ENCODE data around the gene NOSTRIN.
"Not testable (repeated sequence)": the region's sequence is repeated elsewhere in the genome, so short reads cannot be mapped to it uniquely, and the experiment has no call there.

The NOSTRIN gene, protein sequence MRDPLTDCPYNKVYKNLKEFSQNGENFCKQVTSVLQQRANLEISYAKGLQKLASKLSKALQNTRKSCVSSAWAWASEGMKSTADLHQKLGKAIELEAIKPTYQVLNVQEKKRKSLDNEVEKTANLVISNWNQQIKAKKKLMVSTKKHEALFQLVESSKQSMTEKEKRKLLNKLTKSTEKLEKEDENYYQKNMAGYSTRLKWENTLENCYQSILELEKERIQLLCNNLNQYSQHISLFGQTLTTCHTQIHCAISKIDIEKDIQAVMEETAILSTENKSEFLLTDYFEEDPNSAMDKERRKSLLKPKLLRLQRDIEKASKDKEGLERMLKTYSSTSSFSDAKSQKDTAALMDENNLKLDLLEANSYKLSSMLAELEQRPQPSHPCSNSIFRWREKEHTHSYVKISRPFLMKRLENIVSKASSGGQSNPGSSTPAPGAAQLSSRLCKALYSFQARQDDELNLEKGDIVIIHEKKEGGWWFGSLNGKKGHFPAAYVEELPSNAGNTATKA

DNA sequence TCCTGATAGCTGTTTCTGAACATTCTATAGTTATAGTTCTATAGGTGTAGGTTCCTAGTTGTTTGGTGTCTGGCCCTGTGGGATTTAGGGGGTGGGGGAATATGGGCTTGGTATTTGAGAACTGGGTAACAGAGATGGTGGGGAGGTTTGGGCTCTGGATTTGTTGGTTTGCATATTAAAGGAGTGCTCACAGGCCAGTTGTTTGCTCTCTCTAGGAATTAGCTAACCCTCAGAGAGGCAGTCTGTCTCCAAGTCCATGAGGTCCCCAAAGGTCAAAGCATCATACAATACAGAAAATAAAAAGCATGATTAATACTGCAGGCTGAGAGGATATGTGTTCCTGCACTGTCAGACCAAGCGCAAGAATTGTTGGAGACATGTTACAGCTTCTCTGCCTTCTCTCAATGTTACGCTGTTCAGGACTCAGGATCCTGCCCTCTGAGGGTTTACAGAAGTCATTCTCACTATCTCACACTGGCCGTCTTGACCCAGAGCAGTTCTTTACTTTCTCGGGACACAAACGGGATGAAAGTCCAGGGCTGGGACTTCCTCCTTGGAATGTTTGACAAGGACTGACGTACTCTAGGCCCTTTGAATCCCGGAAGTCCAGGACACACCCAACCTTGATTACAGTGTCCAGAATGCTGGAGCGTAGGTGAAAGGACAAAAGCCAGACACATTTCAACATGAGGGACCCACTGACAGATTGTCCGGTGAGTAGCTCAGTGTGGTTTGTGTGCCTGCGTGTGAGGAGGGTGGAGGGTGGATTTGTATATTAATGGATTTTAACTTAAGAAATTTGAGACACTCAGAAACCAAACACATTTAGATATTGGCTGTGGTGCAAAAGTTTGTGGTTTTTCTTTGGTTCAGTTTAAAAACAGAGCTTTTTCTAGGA lies at the start of gene NOSTRIN:
TSS of gene NOSTRIN (plus strand) at position 677 of the 898 bp plus-strand sequence. CDS start at position 687, 10 bp downstream.
- no peak for DNase-seq (ENCODE audit: low read depth in 2 of 2)

DNA sequence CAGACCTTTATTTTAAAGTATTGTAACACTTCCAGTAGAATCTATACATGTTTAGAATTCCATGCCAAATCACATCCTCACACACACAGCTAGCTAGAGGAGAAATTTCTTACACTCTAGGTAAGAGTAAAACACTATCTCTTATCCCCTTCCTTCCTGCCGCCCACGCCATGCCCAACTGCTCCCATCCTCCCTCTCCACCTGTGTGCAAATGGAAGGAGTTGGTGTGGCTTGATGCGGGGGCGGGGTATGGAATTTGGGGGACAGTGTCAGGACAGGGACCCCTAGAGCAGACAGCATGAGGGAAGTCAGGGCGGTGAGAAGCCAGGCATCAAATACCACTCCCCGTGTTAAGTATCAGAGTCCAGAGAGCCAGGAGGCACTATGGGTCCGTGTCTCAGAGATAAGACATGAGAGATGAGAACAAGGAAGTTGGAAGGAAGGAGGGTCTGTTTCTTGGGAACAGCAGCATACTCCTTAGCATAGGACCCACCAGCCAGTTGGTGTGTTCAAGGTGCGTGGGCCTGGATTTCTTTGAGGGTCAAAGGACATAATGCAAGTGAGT lies 48.6 kb upstream of the NOSTRIN start:
- DNase-seq (ENCODE audit: low read depth in 2 of 2), result no peak

DNA sequence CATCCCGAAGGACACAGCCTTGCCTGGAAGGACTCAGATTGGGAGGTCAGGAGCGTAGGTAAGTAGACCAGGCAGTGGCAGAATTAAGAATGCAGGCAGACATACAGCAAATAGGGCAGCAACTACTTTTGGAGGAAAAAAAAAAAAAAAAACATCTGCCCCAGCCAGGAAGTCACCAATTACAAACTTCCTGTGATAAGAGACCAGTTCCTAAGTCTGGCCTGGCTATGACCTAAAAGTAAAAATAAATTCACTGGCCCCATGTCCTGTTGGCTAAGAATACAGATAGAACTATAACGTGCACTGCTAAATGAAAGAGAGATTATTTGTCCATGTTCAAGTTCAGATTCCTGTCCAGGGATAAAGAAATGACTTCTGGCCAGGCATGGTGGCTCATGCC lies 45.2 kb upstream of the NOSTRIN start:
- DNase-seq (ENCODE audit: low read depth in 2 of 2), result no peak

DNA sequence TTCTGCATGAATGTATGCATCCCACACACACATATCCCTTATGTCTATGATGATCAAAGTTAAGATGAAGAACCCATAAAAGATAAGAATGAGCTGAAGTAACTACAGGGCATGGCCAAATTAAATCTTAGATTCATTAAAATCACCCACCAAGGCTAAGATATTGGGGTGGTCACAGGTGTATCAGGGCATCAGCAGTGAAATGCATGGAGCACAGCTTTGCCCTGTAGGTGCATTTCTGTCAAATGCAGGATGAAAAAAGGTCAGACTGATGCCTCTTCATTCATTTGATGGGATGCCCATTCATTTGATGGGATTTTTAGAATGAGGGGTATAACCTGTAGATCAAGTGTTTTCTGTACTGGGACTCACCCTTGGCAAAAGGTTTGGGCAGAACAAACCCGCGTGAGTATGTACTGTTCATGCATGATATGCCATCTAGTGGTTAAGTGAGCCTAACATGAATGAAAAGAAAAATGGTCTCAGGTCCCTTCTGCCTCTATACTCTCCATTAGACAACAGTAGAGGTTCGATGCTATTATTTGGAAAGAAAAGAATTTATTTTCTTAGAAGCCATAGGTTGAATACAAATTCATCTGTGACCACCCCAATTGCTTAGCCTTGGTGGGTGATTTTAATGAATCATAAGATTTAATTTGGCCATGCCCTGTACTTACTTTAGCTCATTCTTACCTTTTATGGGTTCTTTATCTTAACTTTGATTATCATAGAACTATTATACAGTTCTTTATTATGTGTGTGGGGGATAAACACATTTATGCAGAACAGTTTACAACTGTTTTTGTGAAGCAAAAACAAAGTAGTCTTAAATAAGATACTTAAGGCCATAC lies 43.2 kb upstream of the NOSTRIN start:
- peak in 1 of 2 donors; percentile 7 for DNase-seq (ENCODE audit: low read depth in 2 of 2)

DNA sequence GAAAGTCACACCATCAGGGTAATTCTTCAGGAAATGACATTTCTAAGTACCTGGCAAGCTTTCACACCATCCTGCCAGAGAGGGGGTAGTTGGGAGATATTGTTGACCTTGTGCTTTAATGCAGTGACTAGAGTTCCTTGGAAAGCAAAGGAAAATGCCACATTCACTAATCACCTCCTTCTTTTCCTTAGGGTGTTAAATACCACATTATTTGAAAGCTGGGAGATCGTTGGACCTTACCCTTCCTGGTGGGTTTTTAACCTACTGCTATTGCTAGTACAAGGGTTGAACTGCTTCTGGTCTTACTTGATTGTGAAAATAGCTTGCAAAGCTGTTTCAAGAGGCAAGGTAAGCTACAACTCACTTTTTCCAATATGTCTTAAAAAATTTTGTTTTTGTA lies 37.0 kb upstream of the NOSTRIN start:
- DNase-seq (ENCODE audit: low read depth in 2 of 2), result no peak

DNA sequence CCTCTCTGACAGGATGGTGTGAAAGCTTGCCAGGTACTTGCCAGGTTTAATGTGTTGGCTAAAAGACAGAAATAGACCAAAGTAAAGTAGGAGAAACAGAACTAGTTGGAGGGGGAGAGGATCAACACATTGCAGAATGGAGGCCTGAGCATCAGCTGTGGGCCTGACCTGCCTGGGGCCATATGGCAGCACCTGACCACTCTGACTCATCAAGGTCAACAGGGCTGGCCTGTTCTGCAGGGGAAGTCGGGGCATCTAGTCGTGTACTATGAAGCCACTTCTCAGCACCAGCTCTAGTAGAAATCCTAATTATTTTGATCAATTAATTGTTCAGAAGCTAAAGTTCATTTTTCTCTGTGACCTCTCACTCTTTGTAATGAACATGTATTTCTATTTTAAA lies 35.8 kb upstream of the NOSTRIN start:
- no peak for DNase-seq (ENCODE audit: low read depth in 2 of 2)

DNA sequence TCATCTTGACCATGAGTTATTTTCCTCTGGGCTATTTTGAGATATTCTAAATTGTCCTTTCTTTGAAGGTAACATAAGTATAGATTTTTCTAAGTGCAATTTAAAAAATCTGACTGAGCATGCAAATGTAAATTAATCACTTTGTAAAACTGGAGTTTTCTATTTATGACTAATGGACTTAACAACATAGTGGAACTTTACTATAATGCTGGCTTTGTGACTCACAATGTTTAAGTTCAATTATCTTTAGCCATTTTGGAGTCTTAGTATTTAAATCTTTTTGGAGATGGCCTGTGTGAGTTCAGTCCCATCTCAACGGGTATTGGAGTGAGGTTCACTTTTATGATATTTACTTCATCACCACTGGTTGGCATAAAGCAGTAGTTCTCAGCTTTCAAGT lies 35.2 kb upstream of the NOSTRIN start:
- DNase-seq (ENCODE audit: low read depth in 2 of 2), result no peak

DNA sequence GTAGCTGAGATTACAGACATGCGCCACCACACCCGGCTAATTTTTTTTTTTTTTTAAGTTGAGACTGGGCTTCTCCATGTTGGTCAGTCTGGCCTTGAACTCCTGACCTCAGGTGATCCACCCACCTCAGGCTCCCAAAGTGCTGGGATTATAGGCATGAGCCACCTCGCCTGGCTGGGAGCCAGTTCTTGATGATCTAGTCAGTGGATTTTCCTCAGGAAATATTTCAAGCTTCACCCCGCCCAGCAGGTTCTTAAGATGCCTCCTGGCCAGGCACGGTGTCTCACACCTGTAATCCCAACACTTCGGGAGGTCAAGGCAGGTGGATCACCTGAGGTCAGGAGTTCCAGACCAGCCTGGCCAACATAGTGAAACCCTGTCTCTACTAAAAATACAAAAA lies 34.1 kb upstream of the NOSTRIN start:
- not testable (repeated sequence) for DNase-seq (ENCODE audit: low read depth in 2 of 2)

DNA sequence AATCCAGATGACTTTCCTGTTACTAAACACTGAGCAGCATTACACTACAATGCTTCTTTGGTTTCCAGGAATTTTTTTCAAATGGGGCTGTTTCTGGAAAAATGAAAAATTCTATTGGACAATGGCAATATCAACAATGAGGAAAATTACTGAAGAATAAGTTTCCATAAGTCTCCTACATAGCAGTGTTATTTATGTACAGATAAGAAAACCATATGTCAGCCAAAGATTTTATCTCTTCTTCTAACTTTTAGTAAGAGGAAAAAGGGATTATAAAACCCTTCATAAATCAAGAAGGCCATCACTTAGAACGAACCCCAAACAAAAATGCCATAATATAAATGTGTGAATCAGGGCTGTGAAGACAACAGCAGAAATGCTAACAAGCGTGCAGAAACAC lies 31.6 kb upstream of the NOSTRIN start:
- DNase-seq (ENCODE audit: low read depth in 2 of 2), result no peak

DNA sequence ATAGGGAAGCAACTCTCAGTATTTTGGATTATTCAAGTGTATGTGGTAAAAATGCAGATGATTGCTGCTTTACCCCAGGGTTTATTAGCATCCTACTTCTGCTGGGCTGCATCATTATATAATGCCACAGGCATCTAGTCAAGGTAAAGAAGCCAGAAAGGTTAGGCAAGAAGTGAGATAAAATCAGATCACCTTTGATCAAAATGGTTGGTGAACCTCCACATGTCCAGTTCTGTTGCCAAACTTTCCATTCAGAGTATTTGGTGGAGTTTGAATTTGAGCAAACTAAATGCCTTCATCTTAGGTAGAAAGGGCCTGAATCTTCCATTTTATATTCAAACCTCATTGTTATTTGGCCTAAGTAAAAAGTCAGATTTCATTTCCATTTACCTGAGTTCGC lies 29.7 kb upstream of the NOSTRIN start:
- no peak for DNase-seq (ENCODE audit: low read depth in 2 of 2)

DNA sequence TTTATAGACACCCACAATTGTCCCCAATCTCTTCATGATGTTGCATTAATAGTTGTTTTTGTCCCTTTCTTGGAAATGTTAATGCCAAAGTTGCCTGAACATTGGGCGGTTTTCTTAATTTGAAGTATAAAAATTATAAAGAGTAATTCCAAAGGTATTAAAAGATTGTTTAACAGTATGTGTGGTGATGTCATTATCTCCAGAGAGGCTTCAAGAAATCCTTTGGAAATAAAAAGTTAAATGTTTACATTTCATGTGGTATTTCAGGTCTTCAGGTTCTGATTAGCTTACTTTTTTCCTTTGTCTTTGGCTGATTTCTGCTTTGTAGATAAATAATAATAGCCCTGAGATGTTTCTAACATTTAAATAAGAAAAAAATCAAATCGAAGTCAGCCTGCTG lies 29.3 kb upstream of the NOSTRIN start:
- DNase-seq (ENCODE audit: low read depth in 2 of 2), result no peak

DNA sequence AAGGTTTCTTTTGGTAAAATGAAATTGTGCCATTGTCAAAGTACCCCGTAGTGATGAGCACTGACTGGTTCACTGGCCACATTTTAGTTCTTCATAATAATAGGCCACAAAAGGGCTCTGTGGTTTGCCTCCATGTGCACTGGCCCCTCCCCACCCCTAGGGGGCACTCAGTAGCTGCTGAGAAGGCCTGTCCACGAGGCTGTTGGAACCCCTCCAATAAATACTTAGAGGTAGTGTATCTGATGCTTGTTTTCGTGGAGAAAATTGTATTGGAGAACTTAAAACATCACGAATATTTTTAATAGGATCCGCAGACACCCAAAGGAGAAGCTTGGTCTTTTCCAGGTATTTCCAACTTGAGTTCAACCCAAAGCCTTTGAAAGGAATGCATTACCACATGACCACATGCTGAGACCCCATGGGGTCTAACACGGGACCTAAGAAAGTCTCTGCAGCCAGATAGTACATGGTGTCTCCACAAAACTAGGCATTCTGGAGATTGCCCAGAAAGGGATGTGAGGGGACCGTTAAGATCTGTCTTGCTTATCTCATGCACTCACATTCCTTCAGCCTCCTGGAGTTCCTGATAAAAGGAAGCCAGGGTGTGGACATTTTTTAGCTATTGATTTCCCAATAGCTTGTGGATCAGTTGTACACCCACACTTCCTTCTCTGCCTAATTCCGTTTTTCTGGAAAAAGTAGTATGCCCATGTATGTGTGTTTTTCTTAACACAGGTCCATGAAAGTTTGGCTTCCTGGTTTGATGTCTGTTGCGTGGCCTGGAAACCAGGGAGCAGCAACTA lies 28.5 kb upstream of the NOSTRIN start:
- peak in 1 of 2 donors; percentile 10 for DNase-seq (ENCODE audit: low read depth in 2 of 2)

DNA sequence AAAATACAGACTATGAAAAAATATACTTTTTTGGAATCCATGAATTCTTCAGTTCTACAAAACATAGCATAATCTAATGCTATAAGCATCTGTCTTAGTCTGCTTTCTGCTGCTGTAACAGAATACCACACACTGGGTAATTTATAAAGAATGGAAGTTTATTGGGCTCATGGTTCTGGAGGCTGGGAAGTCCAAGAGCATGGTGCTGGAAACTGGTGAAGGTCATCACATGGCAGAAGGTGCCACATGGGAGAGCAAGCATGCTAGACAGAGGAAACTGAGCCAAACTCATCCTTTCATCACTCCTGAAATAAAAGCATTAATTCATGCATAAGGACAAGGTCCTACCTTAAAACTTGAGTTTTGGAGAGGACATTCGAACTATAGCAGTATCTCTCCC lies 26.6 kb upstream of the NOSTRIN start:
- no peak for DNase-seq (ENCODE audit: low read depth in 2 of 2)

DNA sequence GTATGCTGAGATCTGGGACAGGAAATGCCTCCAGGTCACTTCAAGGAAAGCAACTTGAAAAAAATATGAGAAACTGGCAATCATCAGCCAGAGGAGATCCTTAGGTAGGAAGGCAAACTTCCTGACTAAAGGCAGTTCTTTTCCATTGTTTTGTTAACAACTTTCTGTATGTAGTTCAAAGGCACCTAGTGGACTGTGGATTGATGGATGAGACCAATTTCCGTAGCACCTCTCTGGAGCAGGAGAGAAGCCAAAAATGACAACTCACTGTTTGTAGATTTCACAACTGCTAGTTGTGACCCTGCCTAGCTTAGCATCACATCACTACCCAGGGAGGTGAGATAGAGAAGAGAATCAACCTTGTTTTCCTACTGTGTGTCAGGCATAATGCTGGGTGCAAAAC lies 21.8 kb upstream of the NOSTRIN start:
- DNase-seq (ENCODE audit: low read depth in 2 of 2), result no peak

DNA sequence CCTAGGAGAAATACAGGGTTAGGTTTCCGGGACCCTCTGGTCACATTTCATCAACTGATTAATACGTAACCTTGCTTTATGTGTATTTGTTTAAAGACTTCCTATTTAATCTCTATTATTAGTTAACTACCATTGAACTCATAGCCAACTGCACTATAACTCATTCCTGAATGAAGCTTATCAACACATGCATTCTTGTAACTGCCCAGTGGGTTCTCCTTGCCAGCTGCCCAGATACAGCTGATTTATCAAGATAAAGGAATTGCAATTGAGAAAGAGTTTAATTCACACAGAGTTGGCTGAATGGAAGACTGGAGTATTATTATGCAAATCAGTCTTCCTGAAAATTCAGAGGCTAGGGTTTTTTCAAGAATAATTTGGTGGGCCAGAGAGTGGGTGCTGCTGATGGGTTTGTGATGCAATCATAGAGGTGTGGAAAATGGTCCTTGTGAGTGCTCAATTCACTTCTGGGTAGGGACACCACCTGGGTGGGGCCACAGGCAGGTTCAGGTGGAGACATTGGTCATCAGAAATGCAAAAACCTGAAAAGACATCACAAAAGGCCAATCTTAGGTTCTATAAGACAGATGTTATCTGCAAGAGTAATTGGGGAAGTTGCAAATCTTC lies 21.1 kb upstream of the NOSTRIN start:
- no peak for DNase-seq (ENCODE audit: low read depth in 2 of 2)

DNA sequence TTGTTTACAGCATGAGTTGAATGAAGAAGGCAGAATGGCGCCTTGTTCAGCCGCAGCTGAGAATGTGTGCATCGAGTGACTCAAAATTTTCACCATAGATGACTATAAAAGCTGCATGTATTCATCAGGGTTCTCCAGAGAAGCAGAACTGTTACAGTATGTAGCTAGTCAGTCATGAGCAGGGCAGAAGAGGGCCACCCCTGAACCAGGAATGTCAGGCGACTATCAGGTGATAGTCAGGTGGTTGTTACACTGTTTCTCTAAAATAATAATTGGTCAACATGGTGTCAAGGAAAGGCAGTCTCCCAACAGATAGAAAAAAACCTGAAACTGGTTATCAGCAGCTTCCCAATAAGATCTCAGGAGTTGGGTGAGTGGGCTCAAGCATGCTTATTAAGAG lies 20.2 kb upstream of the NOSTRIN start:
- no peak for DNase-seq (ENCODE audit: low read depth in 2 of 2)

DNA sequence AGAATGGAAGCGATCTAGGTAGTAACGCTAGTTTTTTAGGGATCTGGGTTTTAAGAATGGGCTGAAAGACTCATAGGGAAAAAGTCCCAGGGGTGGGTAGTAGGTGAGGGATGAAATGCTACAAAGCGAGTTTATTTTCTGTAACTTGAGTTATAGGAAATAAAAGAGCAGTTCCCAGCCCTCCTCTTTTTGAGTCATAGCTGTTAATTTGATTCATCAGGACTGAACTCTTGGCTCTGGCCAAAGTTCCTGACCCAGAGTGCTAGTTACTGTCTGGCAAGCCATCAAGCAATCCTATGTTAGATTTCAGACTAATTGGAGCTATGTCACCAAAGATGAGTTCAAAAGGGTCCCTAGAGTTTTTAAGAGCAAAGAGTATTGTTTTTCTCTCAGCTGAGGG lies 17.4 kb upstream of the NOSTRIN start:
- DNase-seq (ENCODE audit: low read depth in 2 of 2), result no peak

DNA sequence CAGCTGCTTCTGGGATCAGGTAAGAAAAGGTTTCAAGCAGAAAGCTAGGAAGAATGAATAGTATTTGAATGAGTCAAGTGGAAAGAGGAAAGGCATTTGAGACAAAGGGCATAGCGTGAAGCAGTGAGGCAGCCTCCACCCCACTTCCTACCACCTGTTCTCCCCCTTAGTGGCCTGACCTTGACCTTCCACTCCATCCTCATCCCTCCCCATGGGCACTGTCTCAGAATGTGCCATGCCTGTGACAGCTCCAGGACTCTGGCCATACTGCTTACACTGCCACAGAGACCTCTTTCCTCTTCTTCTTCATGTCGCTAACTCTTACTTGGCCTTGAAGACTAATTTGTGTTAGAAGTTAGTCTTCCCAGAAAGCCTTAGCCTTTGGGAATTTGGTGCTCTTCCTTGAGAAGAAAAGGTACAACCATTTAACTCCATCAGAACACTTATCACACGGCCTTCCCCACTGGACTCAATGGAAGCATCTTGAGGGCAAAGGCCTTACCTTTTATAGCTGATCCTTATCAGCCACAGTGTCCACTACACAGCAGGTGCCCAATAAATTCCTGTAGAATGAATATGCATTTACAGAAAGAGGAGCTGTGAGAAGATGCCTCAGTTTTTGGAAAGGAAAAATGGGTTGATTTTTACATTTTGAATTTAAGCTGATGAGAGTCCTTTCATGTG lies 15.2 kb upstream of the NOSTRIN start:
- DNase-seq (ENCODE audit: low read depth in 2 of 2), result no peak

DNA sequence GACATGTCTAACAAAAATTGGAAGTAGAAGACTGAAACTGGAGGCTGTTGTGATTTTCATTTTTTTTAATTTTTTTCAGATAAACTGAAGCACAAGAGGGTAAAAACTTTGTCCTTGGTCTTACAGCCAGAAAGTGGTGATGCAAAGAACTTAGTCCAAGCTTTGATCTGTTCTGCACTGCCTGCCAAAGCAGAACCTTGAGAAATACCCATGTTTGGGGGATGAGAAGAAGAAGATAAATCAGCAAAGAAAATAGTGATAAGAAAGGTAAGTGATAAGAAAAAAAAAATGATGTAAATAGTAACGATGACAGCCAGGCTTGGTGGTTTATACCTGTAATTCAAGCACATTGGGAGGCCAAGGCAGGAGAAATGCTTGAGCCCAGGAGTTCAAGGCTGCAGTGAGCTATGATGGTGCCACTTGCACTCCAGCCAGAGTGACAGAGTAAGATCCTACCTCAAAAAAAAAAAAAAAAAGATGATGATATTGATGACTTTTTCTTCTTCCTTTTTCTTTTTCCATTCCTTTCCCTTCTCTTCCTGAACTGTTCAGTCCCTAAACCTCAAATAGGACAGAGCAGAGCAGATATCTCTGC lies 14.6 kb upstream of the NOSTRIN start:
- DNase-seq (ENCODE audit: low read depth in 2 of 2), result no peak
